GM18520 (cell line): ENCODE results near the gene CLTCL1.

Source experiments
- ATAC-seq: cut with Tn5 transposase; IDR thresholded peaks from one replicate; pipeline ENCODE4 v1.9.1; 2021; ENCODE audit not compliant: unreplicated experiment

Gene CLTCL1

GRCh38 chr22:19133561-19133960, 158.0 kb downstream of the CLTCL1 start:
- no peak for ATAC-seq

DNA sequence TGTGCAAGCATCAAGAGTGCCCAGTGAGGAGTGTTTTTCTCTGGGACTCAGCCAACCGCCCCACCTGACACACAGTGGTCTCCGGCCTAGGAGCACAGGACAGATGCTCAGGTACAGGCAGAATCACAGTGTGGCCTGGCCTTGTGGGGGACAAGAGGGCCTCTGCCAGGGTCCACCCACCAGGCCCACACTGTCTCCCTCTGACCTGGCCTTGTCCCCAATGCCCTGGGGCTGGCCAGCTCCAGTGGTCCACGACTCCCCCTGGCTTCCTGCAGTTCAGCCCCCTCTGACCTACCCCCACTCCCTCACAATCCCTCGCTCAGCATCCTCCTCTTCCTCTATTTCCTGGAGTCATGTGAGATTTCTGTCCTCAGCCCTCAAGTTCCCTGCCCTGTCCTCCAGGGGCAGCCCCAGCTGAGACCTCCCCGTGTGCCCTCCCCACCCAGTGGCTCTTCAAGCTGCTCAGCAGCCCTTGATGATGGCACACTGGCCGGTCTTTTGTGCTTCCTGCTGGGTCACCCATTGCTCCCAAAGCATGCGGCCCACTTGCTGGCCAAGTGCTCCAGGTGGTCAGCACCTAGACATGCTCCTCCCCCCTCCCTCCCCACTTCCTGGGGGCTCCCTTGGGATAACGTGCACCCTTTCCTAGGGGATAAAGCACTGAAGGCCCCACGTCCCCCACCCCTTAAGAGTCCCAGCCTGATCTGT, 158.7 kb downstream of the CLTCL1 start:
- no peak for ATAC-seq

- no peak for ATAC-seq
Measured at GRCh38 chr22:19132153-19132552, 159.4 kb downstream of the CLTCL1 start.

- ATAC-seq, result no peak
Measured at GRCh38 chr22:19131685-19132015, 159.9 kb downstream of the CLTCL1 start.

DNA sequence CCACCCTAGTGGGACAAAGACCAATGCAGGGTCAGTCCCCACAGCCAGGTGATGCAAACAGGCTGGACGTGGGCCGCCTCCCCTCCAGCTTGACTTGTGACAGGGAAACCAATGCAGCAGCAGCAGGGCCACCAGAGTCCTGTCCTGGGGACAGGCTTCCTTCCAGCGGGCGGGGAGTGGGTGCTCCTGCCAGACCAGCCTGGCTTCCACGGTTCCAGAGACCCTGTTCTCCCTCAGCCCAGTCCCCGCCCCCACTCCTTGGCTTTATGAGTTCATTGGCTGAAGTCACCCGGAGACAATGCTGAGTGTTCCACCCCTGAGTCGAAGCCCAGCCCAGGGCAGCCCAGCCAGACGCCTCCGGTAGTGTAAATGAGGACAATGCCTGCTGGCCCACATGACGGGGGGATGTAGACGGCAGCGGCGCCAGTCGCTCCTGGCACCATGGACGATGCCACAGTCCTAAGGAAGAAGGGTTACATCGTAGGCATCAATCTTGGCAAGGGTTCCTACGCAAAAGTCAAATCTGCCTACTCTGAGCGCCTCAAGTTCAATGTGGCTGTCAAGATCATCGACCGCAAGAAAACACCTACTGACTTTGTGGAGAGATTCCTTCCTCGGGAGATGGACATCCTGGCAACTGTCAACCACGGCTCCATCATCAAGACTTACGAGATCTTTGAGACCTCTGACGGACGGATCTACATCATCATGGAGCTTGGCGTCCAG, 160.4 kb downstream of the CLTCL1 start, which contains the start of gene TSSK2:
Gene TSSK2 (plus strand): TSS at position 350 of the 726 bp plus-strand sequence. CDS start 92 bp downstream, at position 442.
- no peak for ATAC-seq

DNA sequence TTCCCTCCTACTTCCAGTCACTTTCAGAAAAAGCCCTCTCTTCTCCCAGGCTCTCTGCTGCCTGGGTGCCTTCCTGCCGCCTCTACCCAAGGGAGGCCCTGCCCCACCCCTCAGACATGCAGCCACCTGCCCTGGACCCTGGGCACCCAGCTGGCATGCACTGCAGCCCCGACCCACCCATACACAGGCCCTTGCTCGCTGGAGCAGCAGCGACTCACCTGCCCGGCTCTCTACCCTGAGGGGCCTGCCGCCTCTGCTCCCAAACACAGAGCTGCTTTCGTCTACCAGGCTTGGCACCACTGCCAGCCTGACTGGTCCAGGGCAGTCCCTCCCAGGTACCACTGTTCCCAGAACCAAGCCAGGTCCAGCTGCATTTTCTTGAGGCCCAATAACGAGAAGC, 161.6 kb downstream of the CLTCL1 start:
- ATAC-seq, result no peak
